GM18511 (cell line): Measurements from ENCODE around the gene WDR46.
A peak's percentile ranks its signal among the peaks of the same experiment; 100 is the strongest.
"Not testable (repeated sequence)": the region's sequence is repeated elsewhere in the genome, so short reads cannot be mapped to it uniquely, and the experiment has no call there.

ENCODE experiments used
- ATAC-seq: cut with Tn5 transposase; IDR thresholded peaks from one replicate; pipeline ENCODE4 v1.9.1; 2021; ENCODE audit warnings: mild to moderate bottlenecking, moderate library complexity; ENCODE audit not compliant: unreplicated experiment

WDR46 gene

GRCh38 chr6:33289784-33290315, 811 bp upstream of the WDR46 start:
- no peak for ATAC-seq

GRCh38 chr6:33288141-33288920, 708 bp downstream of the WDR46 start:
- ATAC-seq: peak; percentile 10

GRCh38 chr6:33286946-33287914, 1.8 kb downstream of the WDR46 start:
- no peak for ATAC-seq

GRCh38 chr6:33285214-33285613, 3.8 kb downstream of the WDR46 start:
- ATAC-seq: not testable (repeated sequence)

- no peak for ATAC-seq
Observed at GRCh38 chr6:33280539-33280938, 8.5 kb downstream of the WDR46 start.

- no peak for ATAC-seq
Observed at GRCh38 chr6:33279971-33280511, 9.0 kb downstream of the WDR46 start.

GRCh38 chr6:33279257-33279695, 9.8 kb downstream of the WDR46 start:
- ATAC-seq: no peak

- ATAC-seq: no peak
Observed at GRCh38 chr6:33278810-33279209, 10.2 kb downstream of the WDR46 start.

- ATAC-seq: no peak
Observed at GRCh38 chr6:33278392-33278741, 10.7 kb downstream of the WDR46 start.

- ATAC-seq: peak; percentile 23
Observed at GRCh38 chr6:33277663-33278391, 11.2 kb downstream of the WDR46 start.

GRCh38 chr6:33276864-33277662, 12.0 kb downstream of the WDR46 start, which contains the start of gene B3GALT4:
Gene B3GALT4, plus strand, starts transcription at chr6:33277123. Its CDS starts 297 bp downstream, at chr6:33277420.
- peak; percentile 69 for ATAC-seq

- ATAC-seq: no peak
Observed at GRCh38 chr6:33276581-33276863, 12.5 kb downstream of the WDR46 start.

GRCh38 chr6:33275795-33276580, 13.1 kb downstream of the WDR46 start:
- ATAC-seq: not testable (repeated sequence)

- no peak for ATAC-seq
Observed at GRCh38 chr6:33273924-33274902, 14.8 kb downstream of the WDR46 start.

- ATAC-seq: no peak
Observed at GRCh38 chr6:33273129-33273923, 15.7 kb downstream of the WDR46 start.

- ATAC-seq: peak; percentile 19
Observed at GRCh38 chr6:33272275-33273128, 16.5 kb downstream of the WDR46 start.
